Keratinocyte (primary cell): ENCODE measurements around the gene DNAJB4.

Experiments used
- CTCF ChIP-seq, 3 experiments: IDR thresholded peaks in 1 of 3; conservative IDR thresholded peaks in 1 of 3; optimal IDR thresholded peaks in 1 of 3; 2 replicates in 2 of 3; 3 replicates in 1 of 3; pipeline versions ENCODE3 to v1.5.1; 2011; ENCODE audit warnings: low read length in 3 of 3, mild to moderate bottlenecking in 3 of 3, moderate library complexity in 2 of 3, control low read depth in 1 of 3, inconsistent platforms in 1 of 3; ENCODE audit not compliant: insufficient read depth in 2 of 3; ENCODE audit errors: extremely low read depth in 1 of 3
- EZH2 ChIP-seq: IDR thresholded peaks from one replicate; pipeline ENCODE4 v1.6.1; 2012; ENCODE audit warnings: inconsistent platforms, mild to moderate bottlenecking, low read length, moderate library complexity

- TF ChIP-seq EZH2 (no peak), CTCF (optimal IDR thresholded peaks at IDR 0.05 in 1 of 3, IDR thresholded peaks at IDR 0.05 in 1 of 3, conservative IDR thresholded peaks at IDR 0.05 in 1 of 3; ENCODE audit: extremely low read depth in 1 of 3, insufficient read depth in 2 of 3, low read length in 3 of 3) (no peak)
Measured at GRCh38 chr1:78004719-78005447, at the start of gene DNAJB4.
